LNCaP clone FGC (cell line): Measurements from ENCODE around the gene CLCA2.

Experiments used
- DNase-seq: peaks from one replicate; pipeline ENCODE4 v3.0.0-alpha.2; 2011; ENCODE audit warnings: low read depth
- H3K4me3 ChIP-seq: 2 replicates; pipeline ENCODE4 v1.5.1; 2011; ENCODE audit warnings: mild to moderate bottlenecking, low read depth, low read length, control low read depth
- TF ChIP-seq, protein P1 (sequence below): IDR thresholded peaks from 2 replicates; pipeline ENCODE4 v1.5.1; 2012; ENCODE audit warnings: mild to moderate bottlenecking; ENCODE audit not compliant: control insufficient read depth, insufficient read depth; ENCODE audit errors: extremely low read depth

CLCA2 gene

DNA sequence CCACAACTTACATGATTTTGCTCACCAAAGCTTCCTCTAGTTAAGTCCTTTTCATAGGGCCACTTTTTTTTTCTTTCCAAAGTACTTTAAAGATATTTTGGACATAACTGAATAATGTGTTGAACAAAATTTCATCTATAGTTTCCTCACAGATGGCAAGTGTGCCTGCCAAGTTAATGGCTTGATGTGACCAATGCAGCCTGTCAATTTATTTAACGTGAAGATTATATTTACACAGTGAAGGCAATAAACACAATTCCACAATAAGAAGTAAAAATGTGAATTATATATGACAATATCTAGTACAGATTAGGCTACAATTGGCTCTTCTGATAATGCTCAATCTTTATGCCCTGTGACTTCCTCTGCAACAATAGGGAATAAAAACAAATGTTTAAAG, 18.0 kb downstream of the CLCA2 start:
- TF ChIP-seq, protein P1, sequence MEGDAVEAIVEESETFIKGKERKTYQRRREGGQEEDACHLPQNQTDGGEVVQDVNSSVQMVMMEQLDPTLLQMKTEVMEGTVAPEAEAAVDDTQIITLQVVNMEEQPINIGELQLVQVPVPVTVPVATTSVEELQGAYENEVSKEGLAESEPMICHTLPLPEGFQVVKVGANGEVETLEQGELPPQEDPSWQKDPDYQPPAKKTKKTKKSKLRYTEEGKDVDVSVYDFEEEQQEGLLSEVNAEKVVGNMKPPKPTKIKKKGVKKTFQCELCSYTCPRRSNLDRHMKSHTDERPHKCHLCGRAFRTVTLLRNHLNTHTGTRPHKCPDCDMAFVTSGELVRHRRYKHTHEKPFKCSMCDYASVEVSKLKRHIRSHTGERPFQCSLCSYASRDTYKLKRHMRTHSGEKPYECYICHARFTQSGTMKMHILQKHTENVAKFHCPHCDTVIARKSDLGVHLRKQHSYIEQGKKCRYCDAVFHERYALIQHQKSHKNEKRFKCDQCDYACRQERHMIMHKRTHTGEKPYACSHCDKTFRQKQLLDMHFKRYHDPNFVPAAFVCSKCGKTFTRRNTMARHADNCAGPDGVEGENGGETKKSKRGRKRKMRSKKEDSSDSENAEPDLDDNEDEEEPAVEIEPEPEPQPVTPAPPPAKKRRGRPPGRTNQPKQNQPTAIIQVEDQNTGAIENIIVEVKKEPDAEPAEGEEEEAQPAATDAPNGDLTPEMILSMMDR: no peak
- no peak for DNase-seq
- H3K4me3 ChIP-seq: no peak overlapping the region

GRCh38 chr1:86445919-86446318, 21.9 kb downstream of the CLCA2 start:
- H3K4me3 ChIP-seq: no peak overlapping the region
- no peak for DNase-seq
- TF ChIP-seq, protein P1: no peak

DNA sequence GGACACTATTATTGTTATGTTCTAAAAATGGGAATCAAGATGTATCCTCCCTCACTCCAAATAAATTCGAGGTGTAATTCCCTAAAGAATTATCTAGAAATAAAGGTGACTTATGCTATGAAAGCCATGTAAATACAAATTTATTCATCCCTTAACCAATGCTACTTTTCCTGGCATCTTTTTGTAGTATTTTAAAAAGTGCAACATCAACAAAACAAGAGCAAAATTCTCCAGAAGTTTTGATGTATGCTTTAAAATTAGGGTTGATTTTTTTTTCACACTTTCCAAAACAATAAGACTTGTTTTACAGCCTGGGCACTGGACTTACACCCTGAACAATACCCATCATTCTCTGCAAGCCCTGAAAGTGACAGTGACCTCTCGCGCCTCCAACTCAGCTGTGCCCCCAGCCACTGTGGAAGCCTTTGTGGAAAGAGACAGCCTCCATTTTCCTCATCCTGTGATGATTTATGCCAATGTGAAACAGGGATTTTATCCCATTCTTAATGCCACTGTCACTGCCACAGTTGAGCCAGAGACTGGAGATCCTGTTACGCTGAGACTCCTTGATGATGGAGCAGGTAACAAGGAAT, 23.3 kb downstream of the CLCA2 start:
- DNase-seq: no peak
- TF ChIP-seq, protein P1: no peak
- H3K4me3 ChIP-seq: no peak overlapping the region

DNA sequence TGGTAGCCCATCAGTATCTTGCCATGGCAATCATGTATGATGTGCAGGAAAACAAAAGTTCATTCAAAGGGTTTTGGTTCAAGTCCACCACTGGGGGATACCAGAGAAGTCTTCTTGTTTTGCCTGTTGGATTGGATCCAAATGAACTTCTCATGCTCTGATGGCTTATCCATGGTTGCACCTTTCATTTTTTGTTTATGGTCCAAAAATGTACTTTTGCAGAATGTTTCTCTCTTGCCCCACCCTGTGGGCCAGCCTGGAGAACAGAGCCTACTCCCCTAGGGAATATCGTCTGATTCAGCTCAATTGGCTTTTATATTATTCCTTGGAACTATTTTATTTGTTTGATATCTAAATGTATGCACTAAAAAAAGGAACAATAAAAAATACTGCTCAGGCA, 24.7 kb downstream of the CLCA2 start:
- DNase-seq: no peak
- TF ChIP-seq, protein P1: no peak
- no peak overlapping the region for H3K4me3 ChIP-seq

DNA sequence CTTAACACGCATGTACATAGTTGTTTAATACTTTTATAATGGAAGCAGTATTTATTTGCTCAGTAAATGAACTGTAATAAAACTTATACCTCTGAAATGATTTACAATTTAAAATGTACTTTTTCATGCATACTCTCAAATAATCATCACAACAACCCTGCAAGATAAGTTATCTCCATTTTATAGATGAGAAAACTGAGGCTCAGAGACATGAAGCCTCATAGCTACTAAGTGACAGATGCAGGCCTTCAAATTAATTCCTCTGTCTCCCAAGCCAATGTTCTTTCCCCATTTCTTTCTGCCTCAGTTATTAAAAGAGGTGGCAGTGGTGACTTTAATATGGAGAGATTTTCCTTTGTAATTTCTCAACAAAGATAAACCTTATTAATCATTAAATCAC, 25.1 kb downstream of the CLCA2 start:
- TF ChIP-seq, protein P1: no peak
- DNase-seq: no peak
- no peak overlapping the region for H3K4me3 ChIP-seq

DNA sequence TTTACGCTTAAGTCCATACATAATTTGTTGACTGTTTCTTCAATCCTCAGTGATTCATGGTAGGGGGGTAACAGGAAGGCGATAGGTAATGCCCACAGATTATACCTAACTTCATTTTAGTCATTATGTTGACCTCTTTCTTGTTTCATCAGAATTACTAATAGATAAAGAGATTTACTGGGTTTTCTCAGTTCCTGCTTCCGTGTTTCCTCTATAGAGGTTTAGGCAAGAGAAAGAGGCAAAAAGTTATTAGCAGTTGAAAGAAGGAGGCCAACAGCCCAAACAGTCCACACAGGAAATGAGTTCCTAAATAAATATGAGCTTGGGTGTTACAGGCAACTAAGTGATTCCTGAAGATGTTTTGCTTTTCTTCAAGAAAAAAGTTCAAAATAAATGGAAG, 26.9 kb downstream of the CLCA2 start:
- TF ChIP-seq, protein P1: no peak
- no peak for DNase-seq
- H3K4me3 ChIP-seq: no peak overlapping the region

DNA sequence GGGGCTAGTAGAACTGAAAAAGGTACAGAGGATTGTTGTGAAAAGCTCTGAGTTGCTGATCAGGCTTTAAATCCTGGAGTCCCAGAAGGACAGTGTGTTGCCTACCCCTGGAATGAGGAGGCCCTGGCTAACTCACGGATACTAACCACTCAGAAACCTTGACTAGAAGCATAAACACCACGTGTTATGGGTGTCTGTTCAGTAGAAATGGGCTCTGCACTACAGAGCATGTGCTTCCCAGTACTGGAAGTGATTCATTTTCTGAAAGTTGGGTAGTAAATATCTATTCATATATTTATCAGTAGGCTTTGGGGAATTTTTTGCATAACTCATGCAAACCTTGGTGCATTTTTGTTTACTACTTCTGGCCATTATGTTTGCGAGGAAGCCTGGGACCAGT, 29.7 kb downstream of the CLCA2 start:
- TF ChIP-seq, protein P1: no peak
- H3K4me3 ChIP-seq: no peak overlapping the region
- DNase-seq: no peak
